ENCODE results near the gene ANKRD55.

DNA sequence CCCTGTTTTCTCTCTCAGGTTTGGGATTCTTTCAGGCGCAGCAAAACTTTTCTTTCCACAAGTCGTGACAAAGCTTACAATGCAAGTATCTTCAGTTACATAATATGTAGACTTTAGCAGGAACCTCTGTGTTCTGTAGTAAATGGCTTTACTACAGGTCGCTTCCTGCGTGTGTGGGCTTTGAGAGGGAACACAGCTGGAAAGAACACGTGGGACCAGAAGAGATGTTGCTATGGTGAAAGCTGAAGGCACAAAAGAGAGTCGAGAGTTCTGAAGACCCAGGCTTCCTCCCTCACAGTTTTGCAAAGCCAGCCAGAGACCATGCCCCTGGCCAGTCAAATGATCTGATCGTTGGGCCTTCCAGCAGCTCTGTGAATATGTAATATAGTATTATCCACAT is 4.0 kb downstream of the ANKRD55 start:
- TF ChIP-seq, protein P1, sequence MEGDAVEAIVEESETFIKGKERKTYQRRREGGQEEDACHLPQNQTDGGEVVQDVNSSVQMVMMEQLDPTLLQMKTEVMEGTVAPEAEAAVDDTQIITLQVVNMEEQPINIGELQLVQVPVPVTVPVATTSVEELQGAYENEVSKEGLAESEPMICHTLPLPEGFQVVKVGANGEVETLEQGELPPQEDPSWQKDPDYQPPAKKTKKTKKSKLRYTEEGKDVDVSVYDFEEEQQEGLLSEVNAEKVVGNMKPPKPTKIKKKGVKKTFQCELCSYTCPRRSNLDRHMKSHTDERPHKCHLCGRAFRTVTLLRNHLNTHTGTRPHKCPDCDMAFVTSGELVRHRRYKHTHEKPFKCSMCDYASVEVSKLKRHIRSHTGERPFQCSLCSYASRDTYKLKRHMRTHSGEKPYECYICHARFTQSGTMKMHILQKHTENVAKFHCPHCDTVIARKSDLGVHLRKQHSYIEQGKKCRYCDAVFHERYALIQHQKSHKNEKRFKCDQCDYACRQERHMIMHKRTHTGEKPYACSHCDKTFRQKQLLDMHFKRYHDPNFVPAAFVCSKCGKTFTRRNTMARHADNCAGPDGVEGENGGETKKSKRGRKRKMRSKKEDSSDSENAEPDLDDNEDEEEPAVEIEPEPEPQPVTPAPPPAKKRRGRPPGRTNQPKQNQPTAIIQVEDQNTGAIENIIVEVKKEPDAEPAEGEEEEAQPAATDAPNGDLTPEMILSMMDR (conservative IDR thresholded peaks at IDR 0.05; ENCODE audit: low read length) = no peak
- TF ChIP-seq EZH2phosphoT487 (IDR thresholded peaks at IDR 0.05; ENCODE audit: borderline replicate concordance, low read depth, low read length) = no peak
